AG10803 (cell line): Measurements from ENCODE around the gene ELOA.

Experiments used
- DNase-seq: peaks from one replicate; pipeline ENCODE4 v3.0.0; 2010; ENCODE audit warnings: low read depth
- H3K4me3 ChIP-seq: 2 replicates; pipeline ENCODE4 v1.5.1; 2011; ENCODE audit warnings: mild to moderate bottlenecking, low read length, control low read depth
- CTCF ChIP-seq: conservative IDR thresholded peaks from 2 replicates; pipeline ENCODE4 v1.5.1; 2011; ENCODE audit warnings: mild to moderate bottlenecking, low read length, control low read depth, inconsistent platforms

Gene ELOA

GRCh38 chr1:23784846-23785245 is 41.6 kb downstream of the ELOA start:
- DNase-seq, result no peak
- no peak for TF ChIP-seq CTCF
- H3K4me3 ChIP-seq, result no peak overlapping the region

- DNase-seq, result no peak
- H3K4me3 ChIP-seq, result no peak overlapping the region
Observed at GRCh38 chr1:23787701-23788100, 44.4 kb downstream of the ELOA start.

GRCh38 chr1:23788695-23789094 is 45.4 kb downstream of the ELOA start:
- no peak for TF ChIP-seq CTCF
- DNase-seq, result no peak
- H3K4me3 ChIP-seq, result no peak overlapping the region

More at GRCh38 chr1:23787701-23788100, 44.4 kb downstream of the ELOA start:
- TF ChIP-seq CTCF, result no peak

- TF ChIP-seq CTCF, result no peak
- DNase-seq, result peak; percentile 87
- H3K4me3 ChIP-seq, result peak within 1 kb of the TSS; percentile 92
Observed at GRCh38 chr1:23790696-23791515, 47.6 kb downstream of the ELOA start, which contains the start of gene LYPLA2. Gene LYPLA2 (plus strand): TSS chr1:23791145. CDS start chr1:23792683, 1,538 bp downstream.

- no peak for TF ChIP-seq CTCF
- no peak for DNase-seq
- peak overlapping the region; percentile 92 for H3K4me3 ChIP-seq
Observed at GRCh38 chr1:23791516-23792047, 48.3 kb downstream of the ELOA start.

GRCh38 chr1:23792151-23792945 is 49.1 kb downstream of the ELOA start:
- H3K4me3 ChIP-seq, result peak overlapping the region; percentile 92
- TF ChIP-seq CTCF, result no peak
- no peak for DNase-seq
